ENCODE measurements around the gene NR4A1.

DNA sequence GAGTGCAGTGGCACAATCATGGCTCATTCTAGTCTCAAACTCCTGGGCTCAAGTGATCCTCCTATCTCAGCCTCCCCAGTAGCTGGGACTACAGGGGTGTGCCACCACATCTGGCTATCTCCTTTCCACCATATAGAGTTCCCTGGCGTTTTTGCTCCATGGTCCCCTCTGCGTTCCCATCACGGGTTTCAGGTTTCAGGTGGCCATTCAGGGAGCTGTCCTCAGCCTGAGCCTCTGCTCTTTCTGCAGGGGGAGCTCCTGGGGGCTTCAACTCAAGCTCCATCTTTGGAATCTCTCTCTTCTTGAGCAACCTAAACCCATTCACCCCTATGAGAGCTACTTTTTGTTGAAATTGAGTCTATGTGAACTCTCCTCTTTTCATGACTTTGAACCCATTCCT is 39.8 kb downstream of the NR4A1 start:
- TF ChIP-seq, protein P1, sequence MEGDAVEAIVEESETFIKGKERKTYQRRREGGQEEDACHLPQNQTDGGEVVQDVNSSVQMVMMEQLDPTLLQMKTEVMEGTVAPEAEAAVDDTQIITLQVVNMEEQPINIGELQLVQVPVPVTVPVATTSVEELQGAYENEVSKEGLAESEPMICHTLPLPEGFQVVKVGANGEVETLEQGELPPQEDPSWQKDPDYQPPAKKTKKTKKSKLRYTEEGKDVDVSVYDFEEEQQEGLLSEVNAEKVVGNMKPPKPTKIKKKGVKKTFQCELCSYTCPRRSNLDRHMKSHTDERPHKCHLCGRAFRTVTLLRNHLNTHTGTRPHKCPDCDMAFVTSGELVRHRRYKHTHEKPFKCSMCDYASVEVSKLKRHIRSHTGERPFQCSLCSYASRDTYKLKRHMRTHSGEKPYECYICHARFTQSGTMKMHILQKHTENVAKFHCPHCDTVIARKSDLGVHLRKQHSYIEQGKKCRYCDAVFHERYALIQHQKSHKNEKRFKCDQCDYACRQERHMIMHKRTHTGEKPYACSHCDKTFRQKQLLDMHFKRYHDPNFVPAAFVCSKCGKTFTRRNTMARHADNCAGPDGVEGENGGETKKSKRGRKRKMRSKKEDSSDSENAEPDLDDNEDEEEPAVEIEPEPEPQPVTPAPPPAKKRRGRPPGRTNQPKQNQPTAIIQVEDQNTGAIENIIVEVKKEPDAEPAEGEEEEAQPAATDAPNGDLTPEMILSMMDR (conservative IDR thresholded peaks at IDR 0.05; ENCODE audit: low read length), result no peak
- TF ChIP-seq EZH2phosphoT487 (IDR thresholded peaks at IDR 0.05; ENCODE audit: borderline replicate concordance), result no peak
